MCF 10A (cell line): ENCODE data around the gene TSGA10IP. TPM values are rescaled to one million over a fixed set of nuclear protein-coding genes. Genes with fewer than 3 reads are reported as not detected.

Experiments used
- BruUV-seq: library from RNA; stranded (reverse); fragments of 400-500 nt; replicated peaks from 2 replicates; lab custom pipeline; 2021; lab: Mats Ljungman, UMichigan
- CTCF ChIA-PET: fragments of 300-600 bp; sonication (Branson Sonifier 250); formaldehyde crosslinking; extraction: SDS; loops from one replicate; lab custom pipeline; 2021; ENCODE audit warnings: antibody characterized with exemption, inconsistent platforms; lab: Yijun Ruan, JAX
- POLR2A ChIA-PET: fragments of 300-600, 350-650 bp; sonication (Branson Sonifier 250); formaldehyde crosslinking; extraction: SDS; loops from one replicate; lab custom pipeline; 2020; ENCODE audit warnings: antibody characterized with exemption, inconsistent platforms; lab: Yijun Ruan, JAX
- DNase-seq: peaks from one replicate; pipeline ENCODE4 v3.0.0-alpha.2; 2018; ENCODE audit not compliant: unreplicated experiment
- H3K27ac Mint-ChIP-seq: one replicate; pipeline ENCODE4 v1.8.0; 2022; ENCODE audit warnings: mild to moderate bottlenecking, low read depth, mixed read lengths; ENCODE audit not compliant: unreplicated experiment
- H3K27me3 Mint-ChIP-seq: one replicate; pipeline ENCODE4 v1.8.0; 2022; ENCODE audit warnings: mixed read lengths; ENCODE audit not compliant: insufficient read depth, unreplicated experiment
- H3K36me3 Mint-ChIP-seq: one replicate; pipeline ENCODE4 v1.8.0; 2022; ENCODE audit warnings: mild to moderate bottlenecking, moderate library complexity, mixed read lengths; ENCODE audit not compliant: insufficient read depth, unreplicated experiment
- H3K4me1 Mint-ChIP-seq: one replicate; pipeline ENCODE4 v1.8.0; 2022; ENCODE audit warnings: mixed read lengths; ENCODE audit not compliant: insufficient read depth, unreplicated experiment
- H3K4me3 Mint-ChIP-seq: one replicate; pipeline ENCODE4 v1.8.0; 2022; ENCODE audit warnings: mild to moderate bottlenecking, moderate library complexity, mixed read lengths; ENCODE audit not compliant: unreplicated experiment
- H3K9me3 Mint-ChIP-seq: one replicate; pipeline ENCODE4 v1.8.0; 2022; ENCODE audit warnings: mixed read lengths; ENCODE audit not compliant: unreplicated experiment
- CTCF ChIP-seq: fragments of 200-600 bp; IDR thresholded peaks from one replicate; pipeline ENCODE4 v1.8.0; 2022; ENCODE audit warnings: antibody characterized with exemption, mild to moderate bottlenecking; ENCODE audit not compliant: unreplicated experiment
- intact Hi-C: fragments of 100-400 bp; cut with micrococcal nuclease; formaldehyde crosslinking; loops from 2 replicates; pipeline ENCODE4 v1.14.1; 2022
- total RNA-seq: library from RNA; stranded (reverse); gene quantifications from 2 replicates; pipeline ENCODE4 v1.2.3, GENCODE V29; 2022

TSGA10IP gene
- total RNA-seq, 1 experiment from 2014 or later = not detected

- Mint-ChIP-seq H3K4me3 (peak within 1 kb of the TSS; percentile 97), H3K9me3 (no peaks in the 10 kb centered on the region), H3K27ac (peak within 1 kb of the TSS; percentile 96), H3K4me1 (no peaks in the 10 kb centered on the region), H3K36me3 (peaks cover 68% of the 10 kb centered on the region), H3K27me3 (no peaks in the 10 kb centered on the region)
- BruUV-seq = no TSS peak
- intact Hi-C loops = loop anchor here (10.0 kb wide), 1 partner anchor 53 kb away; the partner anchor contains the start of gene SF3B2
- ChIA-PET CTCF (interaction anchor here (0.6 to 1.5 kb wide), 6 partner anchors 20 to 438 kb away, joined by 3 to 5 read pairs (median 4); partner anchors contain the start of gene FIBP), POLR2A (interaction anchor here (0.6 to 2.9 kb wide), 33 partner anchors 8 to 1581 kb away, joined by 3 to 42 read pairs (median 4); partner anchors contain the start of genes BRMS1, C11orf68, CCDC85B and CFL1)
- no peak for TF ChIP-seq CTCF
- DNase-seq = peak; percentile 99
These were observed 56.8 kb downstream of the TSGA10IP start, which contains the start of the genes BANF1 and EIF1AD for GRCh38 chr11:66001942-66002647. Gene BANF1 (plus strand): TSS chr11:66002503. CDS start chr11:66003251, 748 bp downstream. Gene EIF1AD (minus strand): TSS chr11:66002157. CDS start chr11:66000389, 1,768 bp downstream.

GRCh38 chr11:66002648-66003225 lies 57.5 kb downstream of the TSGA10IP start:
- TF ChIP-seq CTCF = no peak
- peak overlapping the region; percentile 96 for H3K27ac Mint-ChIP-seq
- intact Hi-C loops = loop anchor here (10.0 kb wide), 1 partner anchor 52 kb away; the partner anchor contains the start of gene SF3B2
- H3K4me3 Mint-ChIP-seq = peak overlapping the region; percentile 97
- POLR2A ChIA-PET = interaction anchor here (0.6 to 2.9 kb wide), 29 partner anchors 9 to 1336 kb away, joined by 3 to 42 read pairs (median 4); partner anchors contain the start of genes BRMS1, C11orf68, CCDC85B and CFL1
- H3K36me3 Mint-ChIP-seq = peaks cover 64% of the 10 kb centered on the region
- H3K9me3 Mint-ChIP-seq = no peaks in the 10 kb centered on the region
- no peaks in the 10 kb centered on the region for H3K27me3 Mint-ChIP-seq
- CTCF ChIA-PET = interaction anchor here (0.6 to 1.5 kb wide), 8 partner anchors 19 to 438 kb away, joined by 3 to 5 read pairs (median 3); partner anchors contain the start of gene FIBP
- H3K4me1 Mint-ChIP-seq = no peaks in the 10 kb centered on the region
- DNase-seq = peak; percentile 45
- no TSS peak for BruUV-seq

- no peak for DNase-seq
- POLR2A ChIA-PET = interaction anchor here (1.0 to 2.9 kb wide), 9 partner anchors 9 to 144 kb away, joined by 3 to 42 read pairs (median 6); partner anchors contain the start of genes C11orf68, CCDC85B, CFL1 and CST6
- no peaks in the 10 kb centered on the region for H3K9me3 Mint-ChIP-seq
- H3K4me3 Mint-ChIP-seq = peak overlapping the region; percentile 97
- BruUV-seq = no TSS peak
- H3K4me1 Mint-ChIP-seq = peaks cover 5% of the 10 kb centered on the region
- no peaks in the 10 kb centered on the region for H3K27me3 Mint-ChIP-seq
- H3K27ac Mint-ChIP-seq = peak overlapping the region; percentile 96
- peaks cover 59% of the 10 kb centered on the region for H3K36me3 Mint-ChIP-seq
- intact Hi-C loops = loop anchor here (10.0 kb wide), 1 partner anchor 52 kb away; the partner anchor contains the start of gene SF3B2
- no peak for TF ChIP-seq CTCF
- CTCF ChIA-PET = interaction anchor here (0.6 to 1.5 kb wide), 3 partner anchors 20 to 224 kb away, joined by 3 to 5 read pairs (median 3); no protein-coding TSS in a partner anchor
These were observed 58.0 kb downstream of the TSGA10IP start for GRCh38 chr11:66003291-66003690.
